HG02840 (cell line): Measurements from ENCODE around the gene DCP1B.

Source experiments
- ATAC-seq: cut with Tn5 transposase; IDR thresholded peaks from one replicate; pipeline ENCODE4 v1.9.1; 2021; ENCODE audit warnings: mild to moderate bottlenecking, moderate library complexity, moderate number of reproducible peaks; ENCODE audit not compliant: unreplicated experiment, low FRiP score

Gene DCP1B

GRCh38 chr12:2018391-2018790 lies 14.1 kb upstream of the DCP1B start:
- no peak for ATAC-seq

- no peak for ATAC-seq
These were observed 13.5 kb upstream of the DCP1B start for GRCh38 chr12:2017546-2018337.

GRCh38 chr12:2016862-2017545 lies 12.7 kb upstream of the DCP1B start:
- ATAC-seq = no peak

- no peak for ATAC-seq
These were observed 10.0 kb upstream of the DCP1B start for GRCh38 chr12:2014231-2014630.

- no peak for ATAC-seq
These were observed 9.4 kb upstream of the DCP1B start for GRCh38 chr12:2013527-2014223.

GRCh38 chr12:2013086-2013485 lies 8.8 kb upstream of the DCP1B start:
- no peak for ATAC-seq

GRCh38 chr12:2011643-2012607 lies 7.7 kb upstream of the DCP1B start:
- no peak for ATAC-seq

GRCh38 chr12:2009623-2010022 lies 5.4 kb upstream of the DCP1B start:
- no peak for ATAC-seq

GRCh38 chr12:2008677-2009076 lies 4.4 kb upstream of the DCP1B start:
- no peak for ATAC-seq

GRCh38 chr12:2003676-2004112 lies 563 bp downstream of the DCP1B start:
- no peak for ATAC-seq

GRCh38 chr12:1995205-1995896 lies 8.9 kb downstream of the DCP1B start:
- ATAC-seq = no peak

- no peak for ATAC-seq
These were observed 9.7 kb downstream of the DCP1B start for GRCh38 chr12:1994429-1995143.

GRCh38 chr12:1993871-1994371 lies 10.3 kb downstream of the DCP1B start:
- ATAC-seq = no peak

GRCh38 chr12:1993341-1993740 lies 10.9 kb downstream of the DCP1B start:
- no peak for ATAC-seq

- ATAC-seq = no peak
These were observed 11.5 kb downstream of the DCP1B start for GRCh38 chr12:1992732-1993131.

GRCh38 chr12:1989111-1989510 lies 15.1 kb downstream of the DCP1B start:
- ATAC-seq = no peak

- ATAC-seq = no peak
These were observed 19.5 kb downstream of the DCP1B start for GRCh38 chr12:1984759-1985158.

GRCh38 chr12:1980282-1980681 lies 24.0 kb downstream of the DCP1B start:
- no peak for ATAC-seq
